RWPE1 (cell line): ENCODE data around the gene LRRN3.

Experiments used
- CTCF ChIA-PET: fragments of 350-600 bp; sonication (Branson Sonifier 250); formaldehyde crosslinking; extraction: SDS; loops from one replicate; lab custom pipeline; 2021; lab: Yijun Ruan, JAX
- POLR2A ChIA-PET: fragments of 400-600 bp; formaldehyde crosslinking; extraction: SDS; loops from one replicate; lab custom pipeline; 2020; ENCODE audit warnings: antibody characterized with exemption; ENCODE audit not compliant: low non-redundant PET; lab: Yijun Ruan, JAX
- DNase-seq: peaks from one replicate; pipeline ENCODE4 v3.0.0; 2012; ENCODE audit warnings: low spot score
- H3K27ac ChIP-seq: fragments of 450-650 bp; 2 replicates; pipeline ENCODE4 v1.5.1; 2017
- CTCF ChIP-seq: fragments of 450-650 bp; conservative IDR thresholded peaks from 2 replicates; pipeline ENCODE4 v1.5.1; 2017; ENCODE audit warnings: low read depth, mild to moderate bottlenecking

The LRRN3 gene

GRCh38 chr7:111089822-111090426 is 1.0 kb upstream of the LRRN3 start:
- ChIA-PET POLR2A (no interaction called here), CTCF (interaction anchor here (0.8 kb wide), 1 partner anchor 231 kb away, joined by 5 read pairs; no protein-coding TSS in a partner anchor)
- H3K27ac ChIP-seq, result no peak overlapping the region
- peak; percentile 87 for TF ChIP-seq CTCF
- peak; percentile 41 for DNase-seq

GRCh38 chr7:111091593-111092358 is 849 bp downstream of the LRRN3 start:
- no peak for TF ChIP-seq CTCF
- POLR2A ChIA-PET, result no interaction called here
- DNase-seq, result no peak
- H3K27ac ChIP-seq, result no peak overlapping the region
- CTCF ChIA-PET, result no interaction called here

- DNase-seq, result no peak
- no peak overlapping the region for H3K27ac ChIP-seq
- TF ChIP-seq CTCF, result no peak
- POLR2A ChIA-PET, result no interaction called here
- CTCF ChIA-PET, result interaction anchor here (0.6 kb wide), 1 partner anchor 369 kb away, joined by 3 read pairs; no protein-coding TSS in a partner anchor
Observed at GRCh38 chr7:111092406-111093236, 1.7 kb downstream of the LRRN3 start.

- DNase-seq, result no peak
- ChIA-PET CTCF (no interaction called here), POLR2A (no interaction called here)
- H3K27ac ChIP-seq, result no peak overlapping the region
- TF ChIP-seq CTCF, result no peak
Observed at GRCh38 chr7:111093496-111093895, 2.6 kb downstream of the LRRN3 start.

GRCh38 chr7:111094419-111094818 is 3.5 kb downstream of the LRRN3 start:
- DNase-seq, result no peak
- TF ChIP-seq CTCF, result no peak
- H3K27ac ChIP-seq, result no peak overlapping the region
- POLR2A ChIA-PET, result no interaction called here
- CTCF ChIA-PET, result interaction anchor here (0.6 kb wide), 2 partner anchors 742 to 942 kb away, joined by 3 to 4 read pairs; no protein-coding TSS in a partner anchor

- TF ChIP-seq CTCF, result no peak
- DNase-seq, result no peak
- ChIA-PET CTCF (interaction anchor here (0.6 kb wide), 1 partner anchor 30 kb away, joined by 3 read pairs; no protein-coding TSS in a partner anchor), POLR2A (no interaction called here)
- no peak overlapping the region for H3K27ac ChIP-seq
Observed at GRCh38 chr7:111096997-111097396, 6.1 kb downstream of the LRRN3 start.
